Measurements from ENCODE around the gene IL34. TPM values are rescaled to one million over a fixed set of nuclear protein-coding genes. Genes with fewer than 3 reads are reported as not detected.

IL34 gene
- total RNA-seq, 2 experiments from 2014 or later, result not detected

- H3K27me3 Mint-ChIP-seq, result no peaks in the 10 kb centered on the region
- no peak for ATAC-seq
- CTCF ChIA-PET, result interaction anchor here (1.4 to 2.7 kb wide), 4 partner anchors 17 to 75 kb away, joined by 4 to 23 read pairs (median 10); no protein-coding TSS in a partner anchor
- no peaks in the 10 kb centered on the region for H3K36me3 Mint-ChIP-seq
- peaks cover 28% of the 10 kb centered on the region for H3K4me1 Mint-ChIP-seq
- no peak for DNase-seq
- peak overlapping the region; percentile 74 for H3K27ac Mint-ChIP-seq
- no peaks in the 10 kb centered on the region for H3K9me3 Mint-ChIP-seq (ENCODE audit: low read depth)
- no peak overlapping the region for H3K4me3 Mint-ChIP-seq
Measured at GRCh38 chr16:70696355-70696754, 50.0 kb downstream of the IL34 start.

- DNase-seq (peak; percentile 70), ATAC-seq (peak; percentile 38)
- H3K4me1 Mint-ChIP-seq, result peaks cover 28% of the 10 kb centered on the region
- H3K36me3 Mint-ChIP-seq, result no peaks in the 10 kb centered on the region
- H3K27me3 Mint-ChIP-seq, result no peaks in the 10 kb centered on the region
- no peaks in the 10 kb centered on the region for H3K9me3 Mint-ChIP-seq (ENCODE audit: low read depth)
- CTCF ChIA-PET, result interaction anchor here (1.4 to 2.7 kb wide), 2 partner anchors 18 to 74 kb away, joined by 6 to 23 read pairs; no protein-coding TSS in a partner anchor
- no peak overlapping the region for H3K4me3 Mint-ChIP-seq
- peak overlapping the region; percentile 74 for H3K27ac Mint-ChIP-seq
Measured at GRCh38 chr16:70696952-70697593, 50.7 kb downstream of the IL34 start.

GRCh38 chr16:70697594-70698170, 51.3 kb downstream of the IL34 start:
- CTCF ChIA-PET, result interaction anchor here (2.7 kb wide), 1 partner anchor 73 kb away, joined by 23 read pairs; no protein-coding TSS in a partner anchor
- no peak for ATAC-seq
- DNase-seq, result no peak
- Mint-ChIP-seq H3K4me1 (peaks cover 28% of the 10 kb centered on the region), H3K4me3 (no peak overlapping the region), H3K27ac (no peak overlapping the region), H3K27me3 (no peaks in the 10 kb centered on the region), H3K36me3 (no peaks in the 10 kb centered on the region), H3K9me3 (ENCODE audit: low read depth) (no peaks in the 10 kb centered on the region)

GRCh38 chr16:70698901-70699300, 52.5 kb downstream of the IL34 start:
- Mint-ChIP-seq H3K36me3 (no peaks in the 10 kb centered on the region), H3K27ac (no peak overlapping the region), H3K4me1 (peaks cover 28% of the 10 kb centered on the region), H3K4me3 (no peak overlapping the region), H3K9me3 (ENCODE audit: low read depth) (no peaks in the 10 kb centered on the region), H3K27me3 (no peaks in the 10 kb centered on the region)
- CTCF ChIA-PET, result no interaction called here
- ATAC-seq (no peak), DNase-seq (no peak)

GRCh38 chr16:70699696-70700095, 53.3 kb downstream of the IL34 start:
- Mint-ChIP-seq H3K36me3 (no peaks in the 10 kb centered on the region), H3K27me3 (no peaks in the 10 kb centered on the region), H3K4me1 (peaks cover 28% of the 10 kb centered on the region), H3K27ac (no peak overlapping the region), H3K9me3 (ENCODE audit: low read depth) (no peaks in the 10 kb centered on the region), H3K4me3 (no peak overlapping the region)
- ATAC-seq (no peak), DNase-seq (no peak)
- CTCF ChIA-PET, result no interaction called here

- H3K9me3 Mint-ChIP-seq (ENCODE audit: low read depth), result no peaks in the 10 kb centered on the region
- ATAC-seq (no peak), DNase-seq (no peak)
- no peak overlapping the region for H3K27ac Mint-ChIP-seq
- H3K36me3 Mint-ChIP-seq, result no peaks in the 10 kb centered on the region
- H3K4me3 Mint-ChIP-seq, result no peak overlapping the region
- CTCF ChIA-PET, result no interaction called here
- H3K4me1 Mint-ChIP-seq, result peaks cover 25% of the 10 kb centered on the region
- no peaks in the 10 kb centered on the region for H3K27me3 Mint-ChIP-seq
Measured at GRCh38 chr16:70700101-70701020, 54.0 kb downstream of the IL34 start.

GRCh38 chr16:70701036-70701435, 54.7 kb downstream of the IL34 start:
- H3K36me3 Mint-ChIP-seq, result no peaks in the 10 kb centered on the region
- H3K4me1 Mint-ChIP-seq, result peaks cover 18% of the 10 kb centered on the region
- DNase-seq (no peak), ATAC-seq (no peak)
- H3K27ac Mint-ChIP-seq, result no peak overlapping the region
- H3K4me3 Mint-ChIP-seq, result no peak overlapping the region
- H3K9me3 Mint-ChIP-seq (ENCODE audit: low read depth), result no peaks in the 10 kb centered on the region
- H3K27me3 Mint-ChIP-seq, result no peaks in the 10 kb centered on the region
- CTCF ChIA-PET, result no interaction called here

- Mint-ChIP-seq H3K27ac (no peak overlapping the region), H3K4me1 (peaks cover 13% of the 10 kb centered on the region)
- ATAC-seq, result no peak
Measured at GRCh38 chr16:70701596-70701995, 55.2 kb downstream of the IL34 start.

GRCh38 chr16:70701998-70702397, 55.6 kb downstream of the IL34 start:
- no peaks in the 10 kb centered on the region for H3K9me3 Mint-ChIP-seq (ENCODE audit: low read depth)
- H3K27ac Mint-ChIP-seq, result no peak overlapping the region
- CTCF ChIA-PET, result interaction anchor here (1.0 kb wide), 1 partner anchor 69 kb away, joined by 6 read pairs; no protein-coding TSS in a partner anchor
- H3K27me3 Mint-ChIP-seq, result no peaks in the 10 kb centered on the region
- H3K36me3 Mint-ChIP-seq, result no peaks in the 10 kb centered on the region
- peaks cover 9% of the 10 kb centered on the region for H3K4me1 Mint-ChIP-seq
- DNase-seq (no peak), ATAC-seq (no peak)
- no peak overlapping the region for H3K4me3 Mint-ChIP-seq

More at GRCh38 chr16:70701596-70701995, 55.2 kb downstream of the IL34 start:
- Mint-ChIP-seq H3K9me3 (ENCODE audit: low read depth) (no peaks in the 10 kb centered on the region), H3K4me3 (no peak overlapping the region), H3K27me3 (no peaks in the 10 kb centered on the region), H3K36me3 (no peaks in the 10 kb centered on the region)
- DNase-seq, result no peak
- CTCF ChIA-PET, result no interaction called here

- CTCF ChIA-PET, result interaction anchor here (0.8 to 1.0 kb wide), 2 partner anchors 22 to 69 kb away, joined by 3 to 6 read pairs; no protein-coding TSS in a partner anchor
Measured at GRCh38 chr16:70702624-70703023, 56.3 kb downstream of the IL34 start.

GRCh38 chr16:70703041-70703834, 56.9 kb downstream of the IL34 start:
- H3K4me3 Mint-ChIP-seq, result no peak overlapping the region
- H3K27me3 Mint-ChIP-seq, result no peaks in the 10 kb centered on the region
- CTCF ChIA-PET, result interaction anchor here (0.8 to 1.0 kb wide), 2 partner anchors 22 to 68 kb away, joined by 3 to 6 read pairs; no protein-coding TSS in a partner anchor
- ATAC-seq (no peak), DNase-seq (no peak)
- no peaks in the 10 kb centered on the region for H3K9me3 Mint-ChIP-seq (ENCODE audit: low read depth)
- H3K27ac Mint-ChIP-seq, result no peak overlapping the region
- H3K4me1 Mint-ChIP-seq, result no peaks in the 10 kb centered on the region
- no peaks in the 10 kb centered on the region for H3K36me3 Mint-ChIP-seq

More at GRCh38 chr16:70702624-70703023, 56.3 kb downstream of the IL34 start:
- Mint-ChIP-seq H3K27ac (no peak overlapping the region), H3K4me1 (peaks cover 3% of the 10 kb centered on the region), H3K27me3 (no peaks in the 10 kb centered on the region), H3K36me3 (no peaks in the 10 kb centered on the region), H3K4me3 (no peak overlapping the region), H3K9me3 (ENCODE audit: low read depth) (no peaks in the 10 kb centered on the region)
- no peak for DNase-seq
- ATAC-seq, result no peak

- Mint-ChIP-seq H3K27me3 (no peaks in the 10 kb centered on the region), H3K36me3 (no peaks in the 10 kb centered on the region), H3K9me3 (ENCODE audit: low read depth) (no peaks in the 10 kb centered on the region), H3K4me3 (no peak overlapping the region), H3K27ac (no peak overlapping the region), H3K4me1 (no peaks in the 10 kb centered on the region)
- CTCF ChIA-PET, result no interaction called here
- no peak for DNase-seq
- ATAC-seq, result no peak
Measured at GRCh38 chr16:70703835-70704381, 57.5 kb downstream of the IL34 start.
